Loucy (cell line): Measurements from ENCODE around the gene C1orf216.

Experiments
- H2AFZ ChIP-seq: fragments of 200-600 bp; sonication (generic); 2 replicates; pipeline ENCODE4 v1.6.0; 2016; ENCODE audit warnings: antibody characterized with exemption, mild to moderate bottlenecking, low read length, moderate library complexity
- H3F3A ChIP-seq: fragments of 200-600 bp; 2 replicates; pipeline ENCODE4 v1.6.0; 2016; ENCODE audit warnings: antibody characterized with exemption, low read depth, mild to moderate bottlenecking
- H3K27me3 ChIP-seq: fragments of 200-600 bp; sonication (generic); 2 replicates; pipeline ENCODE4 v1.6.1; 2014; ENCODE audit warnings: low read length, mild to moderate bottlenecking; ENCODE audit not compliant: insufficient read depth, poor library complexity, severe bottlenecking
- H3K36me3 ChIP-seq: fragments of 200-600 bp; sonication (generic); 2 replicates; pipeline ENCODE4 v1.6.1; 2016; ENCODE audit warnings: low read length; ENCODE audit not compliant: insufficient read depth
- H3K4me1 ChIP-seq: fragments of 200-600 bp; sonication (generic); 2 replicates; pipeline ENCODE4 v1.5.1; 2014; ENCODE audit warnings: low read length, mild to moderate bottlenecking; ENCODE audit not compliant: insufficient read depth, poor library complexity, severe bottlenecking
- H3K4me2 ChIP-seq: fragments of 200-600 bp; sonication (generic); 2 replicates; pipeline ENCODE4 v1.6.0; 2014; ENCODE audit warnings: antibody characterized with exemption, low read length, low read depth, mild to moderate bottlenecking; ENCODE audit not compliant: poor library complexity, severe bottlenecking
- H3K4me3 ChIP-seq: fragments of 200-600 bp; sonication (generic); 2 replicates; pipeline ENCODE4 v1.5.1; 2014; ENCODE audit warnings: low read length, mild to moderate bottlenecking, mixed read lengths; ENCODE audit not compliant: poor library complexity, severe bottlenecking
- H3K79me2 ChIP-seq: fragments of 200-600 bp; sonication (generic); 2 replicates; pipeline ENCODE4 v1.6.1; 2014; ENCODE audit warnings: low read length; ENCODE audit not compliant: insufficient read depth
- H3K9ac ChIP-seq: fragments of 200-600 bp; sonication (generic); 2 replicates; pipeline ENCODE4 v1.6.0; 2014; ENCODE audit warnings: mild to moderate bottlenecking, low read depth, low read length, moderate library complexity; ENCODE audit not compliant: poor library complexity, severe bottlenecking
- H3K9me2 ChIP-seq: fragments of 200-600 bp; sonication (generic); replicated peaks from 2 replicates; pipeline ENCODE4 v1.6.1; 2016; ENCODE audit warnings: low read depth, low read length, mixed read lengths
- H3K9me3 ChIP-seq: fragments of 200-600 bp; sonication (generic); 2 replicates; pipeline ENCODE4 v1.6.1; 2014; ENCODE audit warnings: mild to moderate bottlenecking, antibody characterized with exemption, low read length, low read depth; ENCODE audit not compliant: insufficient read depth
- H4K20me1 ChIP-seq: fragments of 200-600 bp; sonication (generic); 2 replicates; pipeline ENCODE4 v1.6.0; 2014; ENCODE audit warnings: antibody characterized with exemption, low read length, mild to moderate bottlenecking; ENCODE audit not compliant: insufficient read depth, poor library complexity, severe bottlenecking
- CTCF ChIP-seq: fragments of 200-600 bp; sonication (generic); conservative IDR thresholded peaks from 2 replicates; pipeline ENCODE4 v1.5.1; 2014; ENCODE audit warnings: mild to moderate bottlenecking, antibody characterized with exemption, low read length
- EZH2phosphoT487 ChIP-seq: fragments of 200-600 bp; IDR thresholded peaks from 2 replicates; pipeline ENCODE4 v1.6.1; 2018; ENCODE audit warnings: antibody characterized with exemption, mild to moderate bottlenecking, moderate library complexity, borderline replicate concordance

Gene C1orf216

DNA sequence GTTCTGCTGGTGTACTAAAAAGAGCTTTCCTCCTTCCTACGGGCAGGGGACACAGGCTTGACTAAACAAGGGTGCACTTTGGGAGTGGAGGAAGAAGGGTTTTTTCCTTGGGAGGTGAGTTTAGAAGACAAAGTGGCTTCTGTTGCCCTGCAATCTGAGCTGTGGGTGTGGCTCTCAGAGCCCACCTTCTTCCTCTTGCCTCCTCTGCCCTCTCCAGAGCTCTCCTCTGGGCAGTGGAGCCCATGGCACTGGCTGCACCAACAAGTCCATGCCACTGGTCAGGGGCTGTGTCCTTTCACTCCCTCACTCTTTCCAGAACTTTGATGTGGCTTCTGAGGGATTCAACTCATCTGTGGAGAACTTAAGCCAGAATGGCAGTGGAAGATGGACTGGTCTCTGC, 51.8 kb downstream of the C1orf216 start:
- TF ChIP-seq CTCF, result no peak
- no peak for TF ChIP-seq EZH2phosphoT487
- Histone ChIP-seq H2AFZ (no peak overlapping the region), H3K4me1 (no peaks in the 10 kb centered on the region), H3K9ac (no peak overlapping the region), H3K4me2 (no peak overlapping the region), H3K27me3 (peaks cover 5% of the 10 kb centered on the region), H3F3A (no peaks in the 10 kb centered on the region), H3K36me3 (no peaks in the 10 kb centered on the region), H3K79me2 (no peaks in the 10 kb centered on the region), H4K20me1 (no peaks in the 10 kb centered on the region), H3K4me3 (no peak overlapping the region), H3K9me2 (no peaks in the 10 kb centered on the region), H3K9me3 (no peaks in the 10 kb centered on the region)

DNA sequence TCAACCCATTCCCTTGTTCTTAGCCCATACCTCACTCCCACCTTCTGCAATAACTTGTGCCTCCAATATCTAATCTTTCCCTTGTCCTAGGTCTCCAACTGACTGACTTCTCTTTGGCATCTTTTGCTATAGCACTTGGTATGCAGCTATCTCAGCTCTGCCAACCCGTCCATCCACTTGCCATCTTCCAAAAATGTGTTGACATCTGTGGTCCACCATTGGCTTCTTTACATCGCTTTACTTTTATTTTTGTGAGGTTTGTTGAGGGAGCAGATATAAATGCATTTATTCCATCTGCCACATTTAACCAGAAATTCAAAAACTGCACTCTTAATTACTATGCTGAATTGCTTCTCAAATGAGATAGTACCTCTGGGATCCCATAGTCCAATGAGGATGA, 52.5 kb downstream of the C1orf216 start:
- Histone ChIP-seq H3K36me3 (no peaks in the 10 kb centered on the region), H3K79me2 (no peaks in the 10 kb centered on the region), H3K4me2 (no peak overlapping the region), H4K20me1 (no peaks in the 10 kb centered on the region), H3K4me3 (no peak overlapping the region), H3K4me1 (no peaks in the 10 kb centered on the region), H3K9me3 (no peaks in the 10 kb centered on the region), H3K27me3 (peaks cover 5% of the 10 kb centered on the region), H3K9me2 (no peaks in the 10 kb centered on the region), H2AFZ (no peak overlapping the region), H3K9ac (no peak overlapping the region), H3F3A (no peaks in the 10 kb centered on the region)
- TF ChIP-seq CTCF (no peak), EZH2phosphoT487 (no peak)
